Peyer's patch (tissue), 4 donors: Measurements from ENCODE around the gene ETDB. TPM values are rescaled to one million over a fixed set of nuclear protein-coding genes. Genes with fewer than 3 reads are reported as not detected.
"Not testable (repeated sequence)": the region's sequence is repeated elsewhere in the genome, so short reads cannot be mapped to it uniquely, and the experiment has no call there.

ENCODE experiments used
- DNase-seq, 3 donors: peaks; one replicate each; pipeline ENCODE4 v3.0.0-alpha.2; 2017 to 2019
- H3K27ac ChIP-seq, 4 donors: fragments of 200-600 bp; sonication (generic); one replicate each; pipeline ENCODE4 v1.5.1; 2016 to 2019
- H3K27me3 ChIP-seq, 2 donors: fragments of 200-600 bp; sonication (generic); one replicate each; pipeline ENCODE4 v1.5.1; 2019
- H3K36me3 ChIP-seq, 3 donors: fragments of 200-600 bp; sonication (generic); one replicate each; pipeline ENCODE4 v1.5.1; 2016 to 2019
- H3K4me1 ChIP-seq, 4 donors: fragments of 200-600 bp; sonication (generic); one replicate each; pipeline ENCODE4 v1.5.1; 2016 to 2019
- H3K4me3 ChIP-seq, 4 donors: fragments of 200-600 bp; sonication (generic); 1 replicate in 3 of 4; 2 replicates in 1 of 4; pipeline ENCODE4 v1.5.1; 2016 to 2019; ENCODE audit warnings: mild to moderate bottlenecking in 1 of 4
- H3K9me3 ChIP-seq, 4 donors: fragments of 200-600 bp; sonication (generic); one replicate each; pipeline ENCODE4 v1.5.1; 2016 to 2019; ENCODE audit warnings: mild to moderate bottlenecking in 1 of 4
- CTCF ChIP-seq, 6 experiments: fragments of 450-650 bp in 4 of 6; fragments of 200-600 bp in 2 of 6; sonication (generic) in 1 of 6; IDR thresholded peaks; one replicate each; pipeline ENCODE4 v1.5.1; 2017 to 2019; ENCODE audit warnings: antibody characterized with exemption in 6 of 6, mild to moderate bottlenecking in 3 of 6, moderate library complexity in 1 of 6
- POLR2A ChIP-seq, 2 donors: fragments of 450-650 bp; IDR thresholded peaks; one replicate each; pipeline ENCODE4 v1.5.1; 2017; ENCODE audit warnings: antibody characterized with exemption in 2 of 2, mild to moderate bottlenecking in 2 of 2, moderate library complexity in 2 of 2
- total RNA-seq, 4 donors: library from RNA; depleted of rRNA; stranded (reverse); fragments of >200 nt; gene quantifications; one replicate each; pipeline ENCODE4 v1.1.0, GENCODE V29; 2016

The ETDB gene
- total RNA-seq, 4 donors from 2014 or later: not detected

DNA sequence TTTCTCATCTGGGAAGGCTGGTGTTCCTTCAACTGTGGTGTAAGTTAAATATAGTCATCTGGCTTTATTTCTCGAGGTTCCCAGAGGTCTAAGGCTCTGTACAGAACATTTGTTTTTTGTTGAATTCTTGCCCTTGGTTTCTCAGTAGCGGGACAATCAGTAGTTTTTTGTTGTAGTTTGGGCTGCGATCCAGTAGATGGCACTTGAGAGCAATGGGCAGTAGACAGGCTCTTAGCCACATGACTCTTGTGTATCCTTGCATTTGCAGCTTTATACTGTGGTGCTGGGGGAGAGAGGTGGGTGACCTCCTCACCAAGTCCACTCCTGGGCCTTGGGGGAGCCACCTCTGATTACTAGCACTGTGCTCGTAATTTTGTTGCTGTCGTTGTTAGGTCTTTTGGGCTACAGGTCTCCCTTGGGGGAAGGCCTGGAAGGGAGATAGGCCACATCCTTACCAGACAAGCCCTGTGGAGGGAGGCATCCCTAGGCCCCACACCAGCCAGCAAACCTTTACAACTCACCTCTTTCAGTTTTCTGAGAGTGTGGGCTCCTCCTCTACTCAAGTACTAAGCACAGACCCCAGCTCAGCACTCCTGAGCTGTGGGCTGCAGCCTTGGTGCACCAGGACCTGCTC is 8.1 kb downstream of the ETDB start:
- Histone ChIP-seq H3K27me3 (no peaks in the 10 kb centered on the region), H3K36me3 (no peaks in the 10 kb centered on the region), H3K4me1 (no peaks in the 10 kb centered on the region), H3K4me3 (no peak overlapping the region), H3K9me3 (no peaks in the 10 kb centered on the region), H3K27ac (no peak overlapping the region)
- DNase-seq: peak in 1 of 3 donors; percentile 59
- TF ChIP-seq POLR2A (IDR thresholded peaks at IDR 0.05) (no peak), CTCF (IDR thresholded peaks at IDR 0.05) (peak in 4 of 6 experiments; percentile 39 to 61 (median 49))

GRCh38 chrX:135109554-135109953 is 10.8 kb downstream of the ETDB start:
- no peak for TF ChIP-seq POLR2A (IDR thresholded peaks at IDR 0.05)
- TF ChIP-seq CTCF (IDR thresholded peaks at IDR 0.05): no peak
- no peaks in the 10 kb centered on the region for H3K36me3 ChIP-seq
- H3K4me3 ChIP-seq: no peak overlapping the region
- H3K4me1 ChIP-seq: no peaks in the 10 kb centered on the region
- no peaks in the 10 kb centered on the region for H3K9me3 ChIP-seq
- H3K27me3 ChIP-seq: no peaks in the 10 kb centered on the region
- no peak overlapping the region for H3K27ac ChIP-seq
- DNase-seq: no peak

DNA sequence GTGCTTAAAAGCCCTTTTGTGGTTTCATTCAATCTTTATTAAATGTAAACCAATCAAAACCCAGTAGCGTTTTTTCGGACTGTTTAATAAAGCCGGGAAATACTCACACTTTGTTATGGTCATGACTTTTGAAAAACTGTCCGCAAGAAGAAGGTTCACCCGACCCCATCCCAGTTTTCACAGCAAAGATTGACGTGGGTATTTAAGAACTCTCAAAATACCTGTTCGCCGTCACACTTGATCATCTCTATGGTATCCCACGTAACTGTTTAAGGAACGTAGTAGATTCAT is 20.9 kb downstream of the ETDB start:
- no peaks in the 10 kb centered on the region for H3K4me1 ChIP-seq
- no peaks in the 10 kb centered on the region for H3K9me3 ChIP-seq
- no peak overlapping the region for H3K4me3 ChIP-seq
- no peak for DNase-seq
- no peaks in the 10 kb centered on the region for H3K27me3 ChIP-seq
- no peaks in the 10 kb centered on the region for H3K36me3 ChIP-seq
- H3K27ac ChIP-seq: no peak overlapping the region
- TF ChIP-seq CTCF (IDR thresholded peaks at IDR 0.05): no peak
- no peak for TF ChIP-seq POLR2A (IDR thresholded peaks at IDR 0.05)

DNA sequence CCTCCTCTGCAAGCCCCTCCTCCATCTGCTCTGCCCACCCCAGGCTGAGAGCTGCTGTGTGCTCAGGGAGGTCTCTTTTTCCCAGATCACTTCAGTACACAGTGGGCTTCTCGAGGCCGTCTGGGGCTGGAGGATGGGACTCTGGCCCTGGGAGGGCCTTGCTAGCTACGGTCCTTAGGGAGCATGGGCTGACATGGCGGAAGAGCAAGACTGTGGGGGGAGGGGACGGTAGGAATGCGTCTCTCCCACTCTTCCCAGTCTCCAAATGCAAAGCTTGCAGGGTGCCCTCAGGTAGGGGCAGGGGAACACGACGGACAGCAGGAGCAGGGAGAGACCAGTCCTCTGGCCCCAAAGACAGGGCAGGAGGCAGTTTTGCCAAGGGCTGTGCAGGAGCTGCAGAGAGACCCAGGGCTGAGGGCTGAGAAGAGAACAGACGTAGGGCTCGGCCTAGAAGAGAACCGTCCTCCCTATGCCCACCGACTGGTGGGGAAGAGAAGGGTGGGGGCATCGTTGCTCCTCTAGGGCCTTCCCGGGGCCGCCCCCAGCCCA is 23.1 kb downstream of the ETDB start:
- not testable (repeated sequence) for H3K36me3 ChIP-seq, H3K27ac ChIP-seq, H3K4me1 ChIP-seq, DNase-seq, H3K27me3 ChIP-seq, H3K9me3 ChIP-seq
- H3K4me3 ChIP-seq: peak overlapping the region in 2 of 4 donors; percentile 62 to 65

DNA sequence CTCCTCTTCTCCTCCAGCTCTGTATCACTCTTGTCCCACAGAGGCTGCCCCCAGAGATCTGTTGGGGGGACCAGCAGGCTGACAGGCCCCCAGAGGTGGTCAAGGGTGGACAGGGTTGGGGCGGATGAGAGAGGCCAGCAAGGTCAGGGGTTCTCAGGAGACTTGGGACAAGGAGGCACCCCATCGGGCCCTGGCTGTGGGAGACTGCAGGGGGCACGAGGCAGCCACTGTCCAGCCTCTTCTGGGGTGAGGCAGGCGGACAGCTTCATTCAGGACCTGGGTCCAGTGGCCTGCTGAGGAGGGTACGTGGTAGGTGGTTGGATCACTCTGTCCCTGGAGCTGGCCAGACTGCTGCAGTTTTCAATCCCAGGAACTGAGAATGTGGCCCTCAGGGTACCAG is 24.6 kb downstream of the ETDB start:
- TF ChIP-seq CTCF (IDR thresholded peaks at IDR 0.05) (no peak), POLR2A (IDR thresholded peaks at IDR 0.05) (no peak)
- H3K27ac ChIP-seq: no peak overlapping the region
- H3K4me1 ChIP-seq: no peaks in the 10 kb centered on the region
- H3K9me3 ChIP-seq: no peaks in the 10 kb centered on the region
- DNase-seq: no peak
- H3K36me3 ChIP-seq: no peaks in the 10 kb centered on the region
- H3K4me3 ChIP-seq: no peak overlapping the region
- H3K27me3 ChIP-seq: no peaks in the 10 kb centered on the region

- Histone ChIP-seq H3K27me3 (no peaks in the 10 kb centered on the region), H3K4me1 (no peaks in the 10 kb centered on the region), H3K36me3 (no peaks in the 10 kb centered on the region), H3K4me3 (no peak overlapping the region), H3K9me3 (no peaks in the 10 kb centered on the region), H3K27ac (no peak overlapping the region)
- no peak for TF ChIP-seq POLR2A (IDR thresholded peaks at IDR 0.05)
- TF ChIP-seq CTCF (IDR thresholded peaks at IDR 0.05): no peak
- no peak for DNase-seq
These were observed 25.6 kb downstream of the ETDB start for GRCh38 chrX:135094726-135095125.
